GM18519 (cell line): ENCODE measurements around the gene VEPH1.

Experiments
- ATAC-seq: cut with Tn5 transposase; IDR thresholded peaks from one replicate; pipeline ENCODE4 v1.9.1; 2021; ENCODE audit warnings: mild to moderate bottlenecking, moderate library complexity; ENCODE audit not compliant: unreplicated experiment, low FRiP score

The VEPH1 gene

GRCh38 chr3:157393113-157393512 lies 110.1 kb downstream of the VEPH1 start:
- no peak for ATAC-seq

GRCh38 chr3:157392104-157392503 lies 111.1 kb downstream of the VEPH1 start:
- no peak for ATAC-seq

GRCh38 chr3:157390713-157391515 lies 112.3 kb downstream of the VEPH1 start:
- ATAC-seq = no peak

DNA sequence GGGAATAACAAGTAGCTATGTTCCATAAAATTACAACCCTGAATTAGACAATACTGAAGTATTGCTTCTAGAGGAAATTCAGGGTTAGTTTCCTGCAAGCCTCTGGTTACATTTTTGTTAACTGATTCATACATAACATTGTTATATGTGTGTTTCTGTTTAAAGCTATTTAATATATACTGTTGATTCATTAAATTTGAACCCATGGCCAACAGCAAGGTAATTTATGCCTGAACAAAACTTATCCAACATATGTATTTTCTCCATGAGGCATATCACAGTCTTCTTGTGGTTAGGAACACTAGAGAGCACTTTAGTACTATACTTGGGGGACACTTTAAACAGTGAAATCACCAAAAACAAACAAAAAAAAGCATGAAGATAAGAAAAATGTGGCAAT lies 114.2 kb downstream of the VEPH1 start:
- no peak for ATAC-seq

- no peak for ATAC-seq
Measured at GRCh38 chr3:157387708-157388435, 115.3 kb downstream of the VEPH1 start.

DNA sequence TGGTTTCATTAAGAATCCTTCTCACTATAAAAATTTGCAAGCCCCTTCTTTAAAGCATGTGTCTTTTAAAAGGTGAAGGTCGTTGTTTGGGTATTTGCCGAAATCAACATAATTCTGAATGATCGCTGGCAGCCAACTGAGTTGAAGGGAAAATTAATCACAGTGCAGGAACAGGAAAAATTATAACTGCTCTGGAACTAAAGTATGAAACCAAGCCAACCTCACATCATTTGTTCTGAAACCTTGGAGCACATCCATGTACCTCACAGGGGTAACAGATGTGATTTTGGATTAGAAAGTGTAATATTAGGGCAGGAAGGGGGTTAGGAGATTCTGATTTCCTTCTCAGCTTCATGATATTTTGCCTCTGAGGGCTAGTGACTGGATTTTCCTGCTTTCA lies 118.7 kb downstream of the VEPH1 start:
- ATAC-seq = no peak

DNA sequence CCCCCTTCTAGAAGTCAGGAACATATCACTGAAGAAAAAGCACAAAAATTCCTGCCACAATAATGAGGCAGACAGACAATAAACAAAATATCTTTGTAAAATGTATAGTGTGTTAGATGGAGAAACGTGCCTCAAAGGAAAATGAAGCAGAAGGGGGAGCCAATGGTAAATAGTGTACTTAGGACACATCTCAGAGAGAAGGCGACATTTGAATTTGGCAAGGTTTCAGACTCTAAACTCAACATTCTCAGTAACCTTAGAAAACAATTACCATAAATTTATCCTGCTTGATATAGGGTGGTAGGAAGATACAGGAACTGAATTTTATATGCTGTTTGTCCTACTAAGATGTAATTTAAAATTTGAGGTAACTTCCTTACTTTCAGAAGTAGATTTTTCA lies 119.2 kb downstream of the VEPH1 start:
- no peak for ATAC-seq

GRCh38 chr3:157381606-157382005 lies 121.6 kb downstream of the VEPH1 start:
- ATAC-seq = no peak

GRCh38 chr3:157379525-157380140 lies 123.6 kb downstream of the VEPH1 start:
- ATAC-seq = no peak

GRCh38 chr3:157376603-157377300 lies 126.5 kb downstream of the VEPH1 start:
- no peak for ATAC-seq

DNA sequence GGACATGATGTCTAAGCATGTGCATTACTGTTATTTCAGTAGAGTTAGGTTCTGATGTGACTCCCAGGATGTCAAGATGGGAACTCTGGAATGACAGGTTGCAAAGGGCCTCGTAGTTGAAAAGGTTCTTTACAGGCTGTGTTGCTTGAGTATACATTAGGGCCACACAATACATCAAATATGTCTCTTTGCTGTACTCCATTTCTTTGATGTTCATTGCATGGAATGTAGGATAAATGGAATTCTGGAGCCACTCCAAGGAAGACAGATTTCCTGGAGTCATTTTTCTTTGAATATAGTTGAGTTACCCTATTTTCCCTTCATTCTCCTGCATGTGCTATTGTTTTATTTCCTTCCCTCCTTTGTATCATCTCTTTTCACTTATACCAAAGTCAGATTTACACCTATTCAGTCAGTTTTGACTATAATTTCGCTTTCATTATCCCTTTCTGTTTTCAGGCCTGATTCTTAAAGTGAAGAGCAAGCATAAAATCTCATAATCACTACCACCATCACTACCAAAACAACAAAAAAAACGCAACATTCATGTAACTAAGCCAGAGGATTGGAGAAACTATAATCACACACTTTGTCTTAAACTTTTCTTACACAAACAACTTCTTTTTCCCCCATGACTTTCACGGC lies 127.8 kb downstream of the VEPH1 start:
- ATAC-seq = no peak

DNA sequence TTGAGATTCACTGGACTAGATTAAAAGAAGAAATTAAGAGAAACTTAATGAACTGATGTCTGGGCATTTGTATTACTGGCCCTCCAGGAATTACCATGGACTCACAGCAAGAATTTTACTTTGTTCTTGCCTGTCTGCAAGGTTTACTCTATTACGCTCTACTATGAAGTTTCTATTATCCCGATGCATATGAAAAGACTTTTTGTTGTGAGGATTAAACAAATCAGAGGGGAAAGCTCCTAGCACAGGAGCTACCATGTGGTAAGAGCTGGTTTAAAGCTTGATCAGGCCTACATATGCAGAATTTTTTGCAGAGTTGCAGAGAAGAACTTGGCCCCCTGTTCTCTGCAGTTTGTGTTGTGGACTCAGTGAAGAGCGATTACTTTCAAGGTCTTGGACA lies 128.3 kb downstream of the VEPH1 start:
- no peak for ATAC-seq

DNA sequence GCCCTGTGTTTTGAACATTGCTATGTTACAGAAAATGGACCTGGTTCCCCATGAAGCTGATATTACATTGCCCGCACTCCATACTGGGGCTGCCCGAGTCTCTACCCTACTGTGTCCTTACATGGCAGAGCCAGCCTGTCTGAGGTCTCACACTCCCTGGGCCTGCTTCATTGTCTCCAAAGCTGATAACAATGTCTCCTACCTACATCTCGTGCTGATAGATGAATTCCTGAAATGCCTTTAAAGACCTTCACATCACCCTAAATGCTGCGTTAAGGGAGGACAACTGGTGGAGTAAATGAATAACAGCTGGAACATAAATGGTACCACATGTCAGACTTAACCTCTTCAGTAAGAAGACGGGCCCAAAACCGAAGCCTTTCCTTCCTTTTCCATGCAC lies 129.4 kb downstream of the VEPH1 start:
- ATAC-seq = no peak

GRCh38 chr3:157370867-157371266 lies 132.3 kb downstream of the VEPH1 start:
- no peak for ATAC-seq

DNA sequence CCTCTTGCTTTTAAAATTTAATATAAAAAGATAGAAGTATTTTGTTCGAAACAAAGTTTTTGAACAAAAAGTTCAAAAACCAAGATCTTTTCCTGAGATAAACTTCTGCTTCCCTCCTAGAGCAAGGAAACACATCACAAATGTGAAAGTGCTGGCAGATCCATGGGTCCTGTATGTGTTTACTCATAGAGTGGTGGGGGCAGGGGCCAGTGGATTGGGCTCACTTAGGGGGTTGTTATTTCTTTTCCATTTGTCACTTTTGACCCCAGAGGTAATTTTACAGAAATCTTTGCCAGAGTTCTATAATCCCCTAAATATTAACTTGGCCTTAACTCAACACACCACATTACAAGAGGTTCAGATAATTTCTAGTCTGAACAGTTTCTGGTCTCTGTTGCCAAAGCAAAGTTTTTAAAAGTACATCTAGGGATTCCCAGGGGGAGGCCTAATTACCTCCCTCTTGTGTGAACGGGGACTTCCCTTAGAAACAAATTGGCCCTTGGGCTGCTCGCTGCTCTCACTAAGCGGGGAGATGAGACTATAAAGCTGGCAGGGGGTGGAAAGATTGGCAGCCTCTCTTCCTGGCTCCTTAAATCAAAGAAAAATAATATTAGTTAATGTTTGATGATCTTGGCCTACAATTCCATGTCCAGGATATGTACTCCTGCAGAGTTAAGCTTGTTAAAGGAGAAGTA lies 133.3 kb downstream of the VEPH1 start:
- no peak for ATAC-seq

- ATAC-seq = no peak
Measured at GRCh38 chr3:157368171-157368570, 135.0 kb downstream of the VEPH1 start.

DNA sequence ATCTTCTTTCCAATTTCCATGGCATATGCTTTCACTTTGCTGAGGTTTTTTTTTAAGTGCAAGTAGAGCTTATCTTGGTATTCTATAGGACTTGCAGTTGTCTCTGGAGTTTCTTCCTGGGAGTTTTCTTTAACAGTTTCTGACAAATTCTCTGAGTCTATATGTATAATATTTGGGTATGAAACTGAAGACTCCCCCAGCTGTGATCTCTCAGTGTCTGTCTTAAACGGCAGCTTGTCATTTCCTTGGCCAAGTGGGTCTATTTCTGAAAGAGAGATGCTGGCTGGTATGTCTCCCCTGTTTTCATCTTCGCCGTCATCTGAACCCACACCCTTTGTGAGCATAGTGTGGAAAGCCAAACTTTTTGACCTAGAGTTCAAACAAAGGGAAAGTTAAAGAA lies 139.8 kb downstream of the VEPH1 start:
- no peak for ATAC-seq

- no peak for ATAC-seq
Measured at GRCh38 chr3:157362348-157362747, 140.9 kb downstream of the VEPH1 start.

- ATAC-seq = no peak
Measured at GRCh38 chr3:157360044-157360443, 143.2 kb downstream of the VEPH1 start.

- ATAC-seq = no peak
Measured at GRCh38 chr3:157356541-157356940, 146.7 kb downstream of the VEPH1 start.
